Ascending aorta (tissue), 2 donors: ENCODE data around the gene SRSF9. TPM values are rescaled to one million over a fixed set of nuclear protein-coding genes. Genes with fewer than 3 reads are reported as not detected.
"Not testable (repeated sequence)": the region's sequence is repeated elsewhere in the genome, so short reads cannot be mapped to it uniquely, and the experiment has no call there.

ENCODE experiments used
- DNase-seq, 2 donors: peaks; one replicate each; pipeline ENCODE4 v3.0.0-alpha.2; 2019; ENCODE audit warnings: low spot score in 2 of 2
- H3K27ac ChIP-seq, 2 donors: fragments of 200-600 bp; sonication (generic); one replicate each; pipeline ENCODE4 v1.5.1; 2016 to 2017; ENCODE audit warnings: mild to moderate bottlenecking in 1 of 2
- H3K27me3 ChIP-seq: fragments of 200-600 bp; sonication (generic); one replicate; pipeline ENCODE4 v1.5.1; 2017
- H3K36me3 ChIP-seq, 2 donors: fragments of 200-600 bp; sonication (generic); one replicate each; pipeline ENCODE4 v1.5.1; 2016
- H3K4me1 ChIP-seq, 2 donors: fragments of 200-600 bp; sonication (generic); one replicate each; pipeline ENCODE4 v1.5.1; 2016 to 2017; ENCODE audit warnings: mild to moderate bottlenecking in 1 of 2
- H3K4me3 ChIP-seq, 2 donors: fragments of 200-600 bp; sonication (generic); one replicate each; pipeline ENCODE4 v1.5.1; 2016 to 2017; ENCODE audit warnings: mild to moderate bottlenecking in 1 of 2
- H3K9me3 ChIP-seq, 2 donors: fragments of 200-600 bp; sonication (generic); one replicate each; pipeline ENCODE4 v1.5.1; 2016
- intact Hi-C: fragments of 100-400 bp; cut with DNase I; formaldehyde crosslinking; loops from one replicate; pipeline ENCODE4 v1.15.1; 2023
- total RNA-seq: library from RNA; depleted of rRNA; stranded (reverse); fragments of >200 nt; gene quantifications from one replicate; pipeline ENCODE4 v1.1.0, GENCODE V29; 2016
- TF ChIP-seq, protein P1 (sequence below), 3 experiments: fragments of 200-600 bp in 2 of 3; fragments of 450-650 bp in 1 of 3; sonication (generic) in 2 of 3; IDR thresholded peaks; one replicate each; pipeline ENCODE4 v1.5.1; 2016 to 2019; ENCODE audit warnings: antibody characterized with exemption in 3 of 3, mild to moderate bottlenecking in 1 of 3, moderate library complexity in 1 of 3

Gene SRSF9
- total RNA-seq, 1 donor from 2014 or later = 68.6 TPM

DNA sequence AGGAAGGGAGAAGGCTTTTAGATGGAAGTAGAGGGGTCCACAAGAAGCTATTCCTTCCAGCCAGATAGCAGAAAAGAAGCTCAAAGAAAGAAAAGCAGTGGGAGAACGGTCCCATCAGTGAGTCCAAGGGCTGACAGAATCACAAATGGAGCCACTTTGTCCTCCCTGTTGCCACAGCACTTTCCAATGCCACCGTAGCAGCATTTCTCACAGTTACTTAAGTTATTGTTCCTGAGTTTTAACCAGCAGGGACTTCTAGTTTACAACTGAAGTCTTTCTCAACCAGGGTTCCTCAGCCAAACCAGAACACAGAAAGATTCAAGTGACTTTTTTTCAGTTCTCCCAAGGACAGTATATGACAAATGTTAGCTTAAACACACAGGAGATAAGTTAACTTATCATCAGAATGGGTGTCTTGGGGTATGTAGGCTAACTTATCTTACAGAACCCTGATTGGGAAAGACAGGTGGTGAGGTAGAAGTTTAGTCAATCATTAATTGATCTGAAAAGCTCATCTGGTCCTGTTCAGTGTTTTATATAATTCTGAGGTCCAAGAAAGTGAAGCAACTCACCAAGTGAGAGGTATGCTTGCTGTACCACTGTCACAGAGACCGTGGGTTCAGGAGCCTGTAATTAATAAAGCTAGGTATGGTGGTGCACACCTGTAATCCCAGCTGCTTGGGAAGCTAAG is 16.3 kb downstream of the SRSF9 start:
- Histone ChIP-seq H3K27me3 (no peaks in the 10 kb centered on the region), H3K27ac (no peak overlapping the region), H3K4me1 (no peaks in the 10 kb centered on the region), H3K4me3 (no peak overlapping the region), H3K36me3 (peaks cover 25 to 31% of the 10 kb centered on the region in 2 donors), H3K9me3 (no peaks in the 10 kb centered on the region)
- intact Hi-C loops = no loop called here
- TF ChIP-seq, protein P1, sequence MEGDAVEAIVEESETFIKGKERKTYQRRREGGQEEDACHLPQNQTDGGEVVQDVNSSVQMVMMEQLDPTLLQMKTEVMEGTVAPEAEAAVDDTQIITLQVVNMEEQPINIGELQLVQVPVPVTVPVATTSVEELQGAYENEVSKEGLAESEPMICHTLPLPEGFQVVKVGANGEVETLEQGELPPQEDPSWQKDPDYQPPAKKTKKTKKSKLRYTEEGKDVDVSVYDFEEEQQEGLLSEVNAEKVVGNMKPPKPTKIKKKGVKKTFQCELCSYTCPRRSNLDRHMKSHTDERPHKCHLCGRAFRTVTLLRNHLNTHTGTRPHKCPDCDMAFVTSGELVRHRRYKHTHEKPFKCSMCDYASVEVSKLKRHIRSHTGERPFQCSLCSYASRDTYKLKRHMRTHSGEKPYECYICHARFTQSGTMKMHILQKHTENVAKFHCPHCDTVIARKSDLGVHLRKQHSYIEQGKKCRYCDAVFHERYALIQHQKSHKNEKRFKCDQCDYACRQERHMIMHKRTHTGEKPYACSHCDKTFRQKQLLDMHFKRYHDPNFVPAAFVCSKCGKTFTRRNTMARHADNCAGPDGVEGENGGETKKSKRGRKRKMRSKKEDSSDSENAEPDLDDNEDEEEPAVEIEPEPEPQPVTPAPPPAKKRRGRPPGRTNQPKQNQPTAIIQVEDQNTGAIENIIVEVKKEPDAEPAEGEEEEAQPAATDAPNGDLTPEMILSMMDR (IDR thresholded peaks at IDR 0.05) = no peak
- no peak for DNase-seq

DNA sequence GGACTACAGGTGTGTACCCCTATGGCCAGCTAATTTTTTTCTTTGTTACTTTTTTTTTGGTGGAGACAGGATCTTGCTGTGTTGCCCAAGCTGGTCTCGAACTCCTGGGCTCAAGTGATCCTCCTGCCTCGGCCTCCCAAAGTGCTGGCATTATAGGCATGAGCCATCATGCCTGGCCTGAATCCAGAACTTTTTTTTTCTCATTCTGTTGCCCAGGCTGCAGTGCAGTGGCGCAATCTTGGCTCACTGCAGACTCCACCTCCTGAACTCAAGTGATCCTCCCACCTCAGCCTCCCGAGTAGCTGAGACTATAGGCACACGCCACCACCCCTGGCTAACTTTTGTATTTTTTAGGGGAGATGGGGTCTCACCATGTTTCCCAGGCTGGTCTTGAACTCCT is 17.0 kb downstream of the SRSF9 start:
- H3K9me3 ChIP-seq, intact Hi-C loops, H3K27ac ChIP-seq, H3K4me3 ChIP-seq, H3K27me3 ChIP-seq, DNase-seq, H3K4me1 ChIP-seq: not testable (repeated sequence)
- peaks cover 18 to 25% of the 10 kb centered on the region in 2 donors for H3K36me3 ChIP-seq

DNA sequence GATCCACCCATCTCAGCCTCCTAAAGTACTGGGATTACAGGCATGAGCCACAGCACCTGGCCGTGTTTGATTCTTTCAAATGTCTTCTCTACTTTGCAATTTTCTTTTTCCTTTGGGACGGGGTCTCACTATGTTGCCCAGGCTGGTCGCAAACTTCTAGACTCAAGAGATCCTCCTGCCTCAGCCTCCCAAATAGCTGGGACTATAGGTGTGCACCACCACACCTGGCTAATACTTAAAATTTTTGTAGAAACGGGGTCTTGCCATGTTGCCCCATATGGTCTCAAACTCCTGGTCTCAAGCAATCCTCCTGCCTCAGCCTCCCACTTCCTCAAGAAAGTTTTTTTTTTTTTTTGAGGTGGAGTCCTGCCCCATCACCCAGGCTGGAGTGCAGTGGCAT is 21.6 kb downstream of the SRSF9 start:
- Histone ChIP-seq H3K27ac (no peak overlapping the region), H3K27me3 (no peaks in the 10 kb centered on the region), H3K4me3 (peak overlapping the region in 1 of 2 donors; percentile 98), H3K36me3 (peaks cover 11 to 16% of the 10 kb centered on the region in 2 donors), H3K9me3 (no peaks in the 10 kb centered on the region), H3K4me1 (peaks cover 3 to 8% of the 10 kb centered on the region in 2 donors)
- intact Hi-C loops = loop anchor here (2.0 to 5.0 kb wide), 3 partner anchors 21 to 131 kb away; partner anchors contain the start of genes RNF10 and SRSF9
- no peak for DNase-seq
- TF ChIP-seq, protein P1 (IDR thresholded peaks at IDR 0.05) = no peak

DNA sequence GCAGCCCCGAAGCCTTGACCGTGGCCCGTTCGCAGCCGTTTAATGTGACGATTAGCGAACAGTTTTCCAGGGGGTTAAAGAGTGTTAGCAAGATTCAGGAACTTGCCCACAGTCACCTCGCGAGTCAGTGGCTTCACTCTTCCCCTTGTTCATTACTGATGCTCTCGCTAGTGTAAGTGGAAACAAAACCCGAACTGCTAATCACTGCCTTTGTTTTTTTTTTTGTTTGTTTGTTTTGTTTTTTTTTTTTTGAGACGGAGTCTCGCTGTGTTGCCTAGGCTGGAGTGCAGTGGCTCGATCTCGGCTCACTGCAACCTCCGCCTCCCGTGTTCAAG is 22.7 kb downstream of the SRSF9 start:
- Histone ChIP-seq H3K36me3 (peaks cover 16 to 25% of the 10 kb centered on the region in 2 donors), H3K27ac (peak overlapping the region; percentile 90 to 92), H3K4me3 (peak overlapping the region; percentile 81 to 98)
- not testable (repeated sequence) for H3K4me1 ChIP-seq, H3K9me3 ChIP-seq, DNase-seq, H3K27me3 ChIP-seq
- intact Hi-C loops = loop anchor here (1.0 to 5.0 kb wide), 4 partner anchors 22 to 130 kb away; partner anchors contain the start of genes RNF10 and SRSF9

DNA sequence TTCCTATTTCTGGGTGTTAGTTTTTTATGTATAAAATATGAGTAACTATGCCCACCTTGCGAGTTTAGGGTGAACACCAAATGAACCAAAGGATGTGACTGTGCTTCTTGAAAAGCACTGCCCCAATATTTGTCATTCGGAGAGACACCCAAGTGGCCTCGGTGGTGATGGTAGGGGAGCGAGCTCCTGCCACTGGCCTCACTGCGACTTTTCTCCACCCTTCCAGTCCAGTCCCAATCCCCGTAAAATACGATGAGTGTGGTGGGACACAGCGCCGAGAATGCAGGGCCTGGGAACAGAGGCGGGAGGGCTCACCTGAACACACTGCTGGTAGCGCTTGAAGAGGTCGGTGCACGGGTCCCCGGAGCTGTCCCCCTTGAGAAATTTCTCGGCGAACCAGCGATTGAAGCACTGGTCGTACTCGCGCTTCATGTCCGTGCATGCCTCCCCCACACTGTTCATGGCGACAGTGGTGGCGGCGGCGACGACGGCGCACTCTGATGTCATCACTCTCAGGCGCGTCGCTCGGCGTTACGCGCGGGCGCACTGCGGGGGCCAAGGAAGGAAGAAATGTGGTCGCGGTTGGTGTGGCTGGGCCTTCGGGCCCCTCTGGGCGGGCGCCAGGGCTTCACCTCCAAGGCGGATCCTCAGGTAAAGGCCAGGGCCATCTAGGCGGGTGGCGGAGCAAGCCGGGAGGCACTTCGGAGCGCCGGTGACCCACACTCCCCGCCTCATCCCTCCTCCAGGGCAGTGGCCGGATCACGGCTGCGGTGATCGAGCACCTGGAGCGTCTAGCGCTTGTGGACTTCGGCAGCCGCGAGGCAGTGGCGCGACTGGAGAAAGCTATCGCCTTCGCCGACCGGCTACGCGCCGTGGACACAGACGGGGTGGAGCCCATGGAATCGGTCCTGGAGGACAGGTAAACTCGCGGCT is 23.4 kb downstream of the SRSF9 start, which contains the start of the genes GATC and TRIAP1:
TSS of gene GATC (plus strand) at position 534 of the 933 bp plus-strand sequence. CDS start at position 571, 37 bp downstream.
TSS of gene TRIAP1 (minus strand) at position 474 of the 933 bp plus-strand sequence. CDS start at position 462, 12 bp downstream.
- peak in 1 of 2 donors; percentile 89 for DNase-seq
- Histone ChIP-seq H3K4me1 (peaks cover 3 to 8% of the 10 kb centered on the region in 2 donors), H3K9me3 (no peaks in the 10 kb centered on the region), H3K27ac (peak within 1 kb of the TSS; percentile 90 to 92), H3K27me3 (no peaks in the 10 kb centered on the region), H3K36me3 (peaks cover 18 to 25% of the 10 kb centered on the region in 2 donors), H3K4me3 (peak within 1 kb of the TSS; percentile 81 to 98)
- intact Hi-C loops = loop anchor here (1.0 to 5.0 kb wide), 4 partner anchors 23 to 129 kb away; partner anchors contain the start of genes RNF10 and SRSF9
- TF ChIP-seq, protein P1 (IDR thresholded peaks at IDR 0.05) = no peak

DNA sequence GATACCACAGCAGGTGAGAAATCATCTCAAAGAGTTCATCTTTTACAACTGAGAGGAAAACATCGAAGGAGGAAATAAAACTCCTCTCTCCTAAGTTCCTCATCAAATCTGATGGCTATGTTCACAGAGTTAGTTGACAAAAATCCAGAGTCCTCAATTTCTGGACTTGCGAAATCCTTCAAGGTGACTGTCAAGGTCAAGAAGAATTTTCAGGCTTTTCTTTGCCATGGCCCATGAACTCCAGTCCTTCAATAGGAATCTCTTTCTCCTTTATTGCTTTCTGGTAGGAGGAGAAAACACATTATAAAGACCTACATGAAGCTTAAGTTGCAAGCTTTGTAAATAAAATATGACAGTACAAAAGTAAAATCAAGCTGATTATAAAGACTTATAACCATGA is 24.9 kb downstream of the SRSF9 start:
- Histone ChIP-seq H3K27ac (no peak overlapping the region), H3K27me3 (no peaks in the 10 kb centered on the region), H3K4me1 (peaks cover 3 to 9% of the 10 kb centered on the region in 2 donors), H3K4me3 (no peak overlapping the region), H3K9me3 (no peaks in the 10 kb centered on the region), H3K36me3 (peaks cover 24 to 29% of the 10 kb centered on the region in 2 donors)
- no peak for DNase-seq
- intact Hi-C loops = loop anchor here (5.0 kb wide), 2 partner anchors 88 to 127 kb away; partner anchors contain the start of gene RNF10
- TF ChIP-seq, protein P1 (IDR thresholded peaks at IDR 0.05) = no peak
